Measurements from ENCODE around the gene VIPR2. TPM values are rescaled to one million over a fixed set of nuclear protein-coding genes. Genes with fewer than 3 reads are reported as not detected.

VIPR2 gene
- total RNA-seq, 1 donor from 2014 or later, result 0.92 TPM

DNA sequence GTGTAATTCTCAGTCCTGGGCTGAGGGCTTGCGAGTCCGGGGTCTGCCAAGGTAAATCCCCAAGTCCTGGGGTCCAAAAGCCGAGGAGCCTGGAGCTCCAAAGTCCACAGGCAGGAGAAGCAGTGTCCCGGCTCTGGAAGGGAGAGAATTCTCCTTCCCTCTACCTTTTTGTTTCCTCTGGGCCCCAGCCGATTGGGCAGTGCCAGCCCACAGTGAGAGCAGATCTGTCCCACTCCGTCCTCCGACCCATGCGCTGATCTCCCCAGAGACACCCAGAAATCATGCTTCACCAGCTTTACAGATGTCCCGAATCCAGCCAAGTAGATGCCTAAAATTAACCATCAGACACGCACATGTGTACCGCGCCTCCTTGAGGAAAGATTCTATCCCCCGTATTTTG is 8.1 kb upstream of the VIPR2 start:
- Mint-ChIP-seq H3K4me1 (peaks cover 19% of the 10 kb centered on the region), H3K9me3 (peaks cover 3% of the 10 kb centered on the region), H3K36me3 (no peaks in the 10 kb centered on the region), H3K27ac (no peak overlapping the region), H3K4me3 (no peak overlapping the region), H3K27me3 (ENCODE audit: insufficient read depth, low read depth) (peaks cover 12% of the 10 kb centered on the region)
- no peaks in the 10 kb centered on the region for H3K79me2 ChIP-seq (ENCODE audit: low read depth)
- no peaks in the 10 kb centered on the region for H3K4me1 ChIP-seq
- no peak overlapping the region for H3K4me3 ChIP-seq
- H3K9ac ChIP-seq, result no peak overlapping the region
- H3K27ac ChIP-seq, result no peak overlapping the region
- no peaks in the 10 kb centered on the region for H3K36me3 ChIP-seq
- H4K20me1 ChIP-seq (ENCODE audit: low read depth), result no peaks in the 10 kb centered on the region
- no peaks in the 10 kb centered on the region for H3F3A ChIP-seq (ENCODE audit: low read depth)
- TF ChIP-seq EZH2 (IDR thresholded peaks at IDR 0.05), result no peak
- TF ChIP-seq EZH2phosphoT487 (IDR thresholded peaks at IDR 0.05), result no peak
- no peak for TF ChIP-seq CTCF (IDR thresholded peaks at IDR 0.05)
- H3K27me3 ChIP-seq, result peaks cover 7% of the 10 kb centered on the region
- no peak for DNase-seq (ENCODE audit: low spot score)
- no peak overlapping the region for H3K4me2 ChIP-seq
- no peak overlapping the region for H2AFZ ChIP-seq (replicated peaks)
- H3K9me3 ChIP-seq (ENCODE audit: low read depth), result no peaks in the 10 kb centered on the region

DNA sequence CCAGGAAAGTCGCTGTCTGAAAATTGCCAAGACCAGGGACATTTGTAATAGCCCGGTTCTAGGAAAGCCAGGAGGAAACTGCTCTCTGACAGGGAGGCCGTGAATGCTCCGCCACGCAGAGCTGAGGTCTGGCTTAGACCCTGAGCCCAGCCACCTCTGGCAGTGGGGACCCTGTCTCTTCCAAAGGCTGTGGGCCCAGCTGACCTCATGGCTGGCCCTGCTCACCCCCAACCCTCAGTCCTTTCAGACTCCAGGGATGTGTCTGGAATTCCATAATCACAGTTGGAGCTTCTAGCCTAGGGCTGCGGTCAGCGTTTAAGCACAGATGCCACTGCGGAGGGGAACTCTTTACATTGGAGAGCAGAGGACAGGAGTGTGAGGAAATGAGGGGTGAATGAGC is 6.6 kb upstream of the VIPR2 start:
- no peaks in the 10 kb centered on the region for H3K9me3 Mint-ChIP-seq
- no peaks in the 10 kb centered on the region for H3K9me3 ChIP-seq (ENCODE audit: low read depth)
- H3K36me3 Mint-ChIP-seq, result no peaks in the 10 kb centered on the region

GRCh38 chr7:159149488-159149887 is 4.8 kb upstream of the VIPR2 start:
- Mint-ChIP-seq H3K4me1 (no peaks in the 10 kb centered on the region), H3K4me3 (no peak overlapping the region), H3K27ac (no peak overlapping the region), H3K27me3 (ENCODE audit: insufficient read depth, low read depth) (peaks cover 10% of the 10 kb centered on the region), H3K9me3 (no peaks in the 10 kb centered on the region), H3K36me3 (no peaks in the 10 kb centered on the region)
- H4K20me1 ChIP-seq (ENCODE audit: low read depth), result no peaks in the 10 kb centered on the region
- H3K36me3 ChIP-seq, result no peaks in the 10 kb centered on the region
- no peaks in the 10 kb centered on the region for H3K9me3 ChIP-seq (ENCODE audit: low read depth)
- no peaks in the 10 kb centered on the region for H3F3A ChIP-seq (ENCODE audit: low read depth)
- no peak for DNase-seq (ENCODE audit: low spot score)
- H3K4me3 ChIP-seq, result no peak overlapping the region
- peaks cover 37% of the 10 kb centered on the region for H3K27me3 ChIP-seq
- no peak overlapping the region for H3K27ac ChIP-seq
- H2AFZ ChIP-seq (replicated peaks), result no peak overlapping the region
- no peaks in the 10 kb centered on the region for H3K4me1 ChIP-seq
- TF ChIP-seq CTCF (IDR thresholded peaks at IDR 0.05) (no peak), EZH2 (IDR thresholded peaks at IDR 0.05) (no peak), EZH2phosphoT487 (IDR thresholded peaks at IDR 0.05) (no peak)
- no peaks in the 10 kb centered on the region for H3K79me2 ChIP-seq (ENCODE audit: low read depth)
- no peak overlapping the region for H3K4me2 ChIP-seq
- H3K9ac ChIP-seq, result no peak overlapping the region

More for the DNA sequence above, 6.6 kb upstream of the VIPR2 start:
- peaks cover 19% of the 10 kb centered on the region for H3K27me3 ChIP-seq
- H3K4me3 ChIP-seq, result no peak overlapping the region
- Mint-ChIP-seq H3K27me3 (ENCODE audit: insufficient read depth, low read depth) (peaks cover 9% of the 10 kb centered on the region), H3K27ac (no peak overlapping the region), H3K4me3 (no peak overlapping the region), H3K4me1 (peaks cover 14% of the 10 kb centered on the region)
- no peaks in the 10 kb centered on the region for H3K4me1 ChIP-seq
- H2AFZ ChIP-seq (replicated peaks), result no peak overlapping the region
- H3K36me3 ChIP-seq, result no peaks in the 10 kb centered on the region
- DNase-seq (ENCODE audit: low spot score), result no peak
- H3K79me2 ChIP-seq (ENCODE audit: low read depth), result no peaks in the 10 kb centered on the region
- no peak overlapping the region for H3K9ac ChIP-seq
- H3K27ac ChIP-seq, result no peak overlapping the region
- no peak overlapping the region for H3K4me2 ChIP-seq
- no peaks in the 10 kb centered on the region for H4K20me1 ChIP-seq (ENCODE audit: low read depth)
- H3F3A ChIP-seq (ENCODE audit: low read depth), result no peaks in the 10 kb centered on the region
- TF ChIP-seq CTCF (IDR thresholded peaks at IDR 0.05), result no peak
- TF ChIP-seq EZH2phosphoT487 (IDR thresholded peaks at IDR 0.05), result no peak
- TF ChIP-seq EZH2 (IDR thresholded peaks at IDR 0.05), result no peak
